ENCODE measurements around the gene CD82. TPM values are rescaled to one million over a fixed set of nuclear protein-coding genes. Genes with fewer than 3 reads are reported as not detected.

The CD82 gene
- total RNA-seq, 1 donor = 38.4 TPM

DNA sequence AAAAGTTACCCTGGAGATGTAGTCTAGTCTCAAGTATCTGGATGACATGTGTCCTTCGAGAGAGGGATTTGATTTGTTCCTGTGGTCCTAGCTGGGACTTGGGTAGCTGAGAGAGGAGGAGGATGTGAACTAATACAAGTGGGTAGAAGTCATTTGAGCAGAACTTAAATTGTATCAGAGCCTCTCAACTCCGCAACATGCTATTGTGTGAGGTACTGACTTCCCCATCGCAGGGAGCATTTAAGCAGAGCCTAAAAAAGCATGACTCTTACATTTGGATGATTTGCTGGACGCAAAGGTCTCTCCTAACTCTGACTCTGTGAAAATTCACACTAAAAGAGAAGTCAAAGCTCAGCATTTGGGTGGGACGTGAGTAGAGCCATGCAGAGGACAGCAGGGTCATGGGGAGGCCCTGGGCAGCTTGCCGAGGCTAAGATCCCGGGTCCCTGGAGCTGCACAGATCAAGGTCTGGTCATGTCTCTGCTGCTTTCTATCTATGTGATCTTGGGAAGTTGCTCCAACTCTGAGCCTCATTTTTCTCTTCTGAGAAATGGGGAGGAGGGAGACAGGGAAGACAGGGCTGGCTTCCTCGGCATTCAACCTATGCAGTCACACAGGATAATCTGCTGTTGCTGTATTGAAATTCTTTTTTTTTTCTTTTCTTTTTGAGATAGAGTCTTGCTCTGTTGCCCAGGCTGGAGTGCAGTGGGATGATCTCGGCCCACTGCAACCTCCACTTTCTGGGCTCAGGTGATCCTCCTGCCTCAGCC is 44.9 kb downstream of the CD82 start:
- H3K4me3 ChIP-seq (ENCODE audit: low read depth, low read length) = no peak overlapping the region
- TF ChIP-seq, protein P1, sequence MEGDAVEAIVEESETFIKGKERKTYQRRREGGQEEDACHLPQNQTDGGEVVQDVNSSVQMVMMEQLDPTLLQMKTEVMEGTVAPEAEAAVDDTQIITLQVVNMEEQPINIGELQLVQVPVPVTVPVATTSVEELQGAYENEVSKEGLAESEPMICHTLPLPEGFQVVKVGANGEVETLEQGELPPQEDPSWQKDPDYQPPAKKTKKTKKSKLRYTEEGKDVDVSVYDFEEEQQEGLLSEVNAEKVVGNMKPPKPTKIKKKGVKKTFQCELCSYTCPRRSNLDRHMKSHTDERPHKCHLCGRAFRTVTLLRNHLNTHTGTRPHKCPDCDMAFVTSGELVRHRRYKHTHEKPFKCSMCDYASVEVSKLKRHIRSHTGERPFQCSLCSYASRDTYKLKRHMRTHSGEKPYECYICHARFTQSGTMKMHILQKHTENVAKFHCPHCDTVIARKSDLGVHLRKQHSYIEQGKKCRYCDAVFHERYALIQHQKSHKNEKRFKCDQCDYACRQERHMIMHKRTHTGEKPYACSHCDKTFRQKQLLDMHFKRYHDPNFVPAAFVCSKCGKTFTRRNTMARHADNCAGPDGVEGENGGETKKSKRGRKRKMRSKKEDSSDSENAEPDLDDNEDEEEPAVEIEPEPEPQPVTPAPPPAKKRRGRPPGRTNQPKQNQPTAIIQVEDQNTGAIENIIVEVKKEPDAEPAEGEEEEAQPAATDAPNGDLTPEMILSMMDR (IDR thresholded peaks at IDR 0.05; ENCODE audit: insufficient read depth, low read depth, low read length) = no peak
- no peak for DNase-seq (ENCODE audit: low read depth)

DNA sequence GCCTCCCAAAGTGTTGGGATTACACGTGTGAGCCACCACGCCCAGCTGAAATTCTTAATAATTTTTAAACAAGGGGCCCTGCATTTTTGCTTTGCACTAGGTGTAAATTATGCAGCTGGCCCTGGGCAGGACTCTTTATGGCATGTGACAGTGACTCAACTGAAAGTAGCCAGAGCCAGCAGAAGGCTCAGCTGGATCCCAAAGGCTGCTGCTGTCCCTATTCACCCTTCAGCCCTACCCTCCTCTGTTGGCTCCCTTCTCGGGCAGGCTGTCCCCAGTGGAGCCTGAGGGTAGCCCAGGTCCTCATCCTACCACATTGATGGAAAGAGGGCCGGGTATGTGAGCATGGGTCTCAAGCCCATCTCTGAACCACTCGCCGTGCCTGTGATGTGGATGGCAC is 45.6 kb downstream of the CD82 start:
- no peak overlapping the region for H3K4me3 ChIP-seq (ENCODE audit: low read depth, low read length)
- DNase-seq (ENCODE audit: low read depth) = peak; percentile 19
- TF ChIP-seq, protein P1 (IDR thresholded peaks at IDR 0.05; ENCODE audit: insufficient read depth, low read depth, low read length) = no peak

DNA sequence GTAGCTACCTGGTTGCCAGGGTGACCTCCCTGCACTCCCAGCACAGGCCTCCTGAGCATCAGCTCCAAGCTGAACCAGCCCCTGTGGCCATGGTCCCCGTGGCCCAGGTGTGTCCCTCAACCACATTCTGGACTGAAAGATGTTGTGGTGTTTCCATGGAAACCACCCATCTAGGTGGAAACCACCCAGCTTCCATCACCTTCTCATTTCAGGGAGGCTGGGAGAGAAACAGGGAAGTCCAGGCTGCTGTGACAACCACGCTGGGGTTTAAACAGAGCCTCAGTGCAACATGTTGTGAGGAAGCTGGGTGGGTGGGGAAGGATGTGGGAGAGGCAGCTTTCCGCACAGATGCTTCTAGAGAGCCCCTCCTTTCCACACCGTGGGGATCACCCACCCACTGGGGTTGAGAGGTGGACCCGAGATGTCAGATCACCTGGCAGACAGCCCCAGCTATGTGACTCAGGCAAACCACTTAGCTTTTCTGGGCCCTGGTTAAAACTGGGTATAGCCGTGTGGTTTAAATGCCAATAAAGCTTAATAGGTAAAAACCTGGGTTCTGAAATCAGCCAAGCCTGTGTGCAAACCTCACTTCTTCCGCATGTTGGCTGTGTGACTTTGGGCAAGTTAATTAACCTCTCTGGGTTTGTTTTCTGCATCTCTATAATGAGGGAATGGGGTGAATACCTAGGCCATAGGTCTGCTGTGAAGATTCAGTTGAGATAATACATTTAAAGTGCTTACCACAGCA is 46.4 kb downstream of the CD82 start:
- TF ChIP-seq, protein P1 (IDR thresholded peaks at IDR 0.05; ENCODE audit: insufficient read depth, low read depth, low read length) = no peak
- no peak for DNase-seq (ENCODE audit: low read depth)

DNA sequence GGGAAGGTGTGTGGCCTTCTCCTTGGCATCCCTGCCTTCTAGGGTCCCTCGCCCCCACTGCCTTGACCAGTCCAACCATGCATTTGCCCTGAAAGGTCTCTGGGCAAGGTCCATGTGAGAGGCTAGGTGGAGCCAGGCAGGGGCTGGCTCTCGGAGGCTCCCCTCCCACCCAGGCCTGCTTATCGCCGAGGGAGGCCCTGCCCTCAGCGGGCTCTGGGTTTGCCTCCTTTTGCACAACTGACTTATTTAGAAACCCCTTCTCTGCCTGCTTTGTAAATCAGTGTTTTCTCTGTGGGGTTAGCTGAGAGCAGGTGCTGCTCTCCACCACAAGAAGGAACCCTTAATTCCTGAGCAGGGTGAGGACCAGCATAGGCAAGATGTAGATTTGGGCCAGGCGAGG is 47.7 kb downstream of the CD82 start:
- TF ChIP-seq, protein P1 (IDR thresholded peaks at IDR 0.05; ENCODE audit: insufficient read depth, low read depth, low read length) = no peak
- H3K4me3 ChIP-seq (ENCODE audit: low read depth, low read length) = no peak overlapping the region
- DNase-seq (ENCODE audit: low read depth) = no peak

More for the DNA sequence above, 46.4 kb downstream of the CD82 start:
- no peak overlapping the region for H3K4me3 ChIP-seq (ENCODE audit: low read depth, low read length)

DNA sequence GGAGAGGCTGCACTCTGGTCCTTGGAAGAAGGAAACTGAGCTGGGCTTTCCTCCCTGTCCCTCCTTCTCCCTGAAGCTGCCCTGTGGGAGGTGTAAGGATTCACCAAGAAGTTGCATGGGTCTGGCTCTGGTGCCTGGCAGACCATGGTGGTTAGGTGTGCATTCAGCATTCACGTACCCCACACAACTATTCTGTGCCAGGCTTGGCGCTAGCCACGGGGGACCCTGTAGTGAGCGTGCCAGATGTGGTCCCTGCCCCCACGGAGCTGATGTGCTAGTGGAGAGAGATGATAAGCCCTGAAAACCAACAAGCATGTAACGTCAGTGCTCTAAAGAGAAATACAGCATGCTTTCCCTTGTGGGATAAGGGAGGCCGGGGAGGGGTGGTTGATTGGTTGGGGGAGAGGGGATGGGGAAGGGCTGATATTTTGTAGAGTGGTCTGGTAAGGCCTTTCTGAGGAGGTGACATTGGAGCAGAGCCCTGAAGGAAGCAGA is 48.9 kb downstream of the CD82 start:
- no peak overlapping the region for H3K4me3 ChIP-seq (ENCODE audit: low read depth, low read length)
- TF ChIP-seq, protein P1 (IDR thresholded peaks at IDR 0.05; ENCODE audit: insufficient read depth, low read depth, low read length) = no peak

DNA sequence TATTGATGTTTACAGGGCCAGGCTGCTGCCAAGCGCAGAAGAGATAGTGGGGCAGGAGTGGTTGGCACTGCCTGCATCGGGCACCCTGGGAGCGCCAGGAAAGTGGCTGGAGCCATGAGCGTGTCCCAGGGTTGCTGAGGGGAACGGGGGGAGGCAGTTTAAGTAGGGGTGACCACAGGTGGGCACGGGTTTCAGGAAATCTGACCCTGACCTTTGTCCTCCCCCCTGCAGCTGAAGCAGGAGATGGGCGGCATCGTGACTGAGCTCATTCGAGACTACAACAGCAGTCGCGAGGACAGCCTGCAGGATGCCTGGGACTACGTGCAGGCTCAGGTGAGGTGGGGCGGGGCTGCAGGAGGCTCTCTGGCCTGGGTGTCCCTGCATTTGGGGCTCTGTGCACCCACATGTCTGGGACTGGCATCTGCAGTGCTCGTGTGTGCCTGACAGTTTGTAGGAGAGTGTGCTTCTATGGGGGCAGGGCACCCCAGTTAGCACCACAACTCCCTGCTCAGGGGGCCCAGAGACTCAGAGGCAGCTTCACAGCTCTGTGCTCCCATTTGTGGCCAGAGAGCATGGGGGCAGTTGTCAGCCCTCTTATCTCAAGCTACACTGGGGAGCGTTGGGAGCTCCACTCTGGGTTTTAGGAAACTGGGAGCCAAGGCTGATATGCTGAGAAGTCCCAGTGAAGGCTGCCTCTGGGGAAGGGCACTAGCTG is 49.7 kb downstream of the CD82 start:
- no peak for DNase-seq (ENCODE audit: low read depth)
- no peak overlapping the region for H3K4me3 ChIP-seq (ENCODE audit: low read depth, low read length)
- TF ChIP-seq, protein P1 (IDR thresholded peaks at IDR 0.05; ENCODE audit: insufficient read depth, low read depth, low read length) = no peak

More for the DNA sequence above, 48.9 kb downstream of the CD82 start:
- DNase-seq (ENCODE audit: low read depth) = no peak

Measured in fibroblast of villous mesenchyme (primary cell).